GM21360 (cell line): ENCODE measurements around the gene FAM25G.
"Not testable (repeated sequence)": the region's sequence is repeated elsewhere in the genome, so short reads cannot be mapped to it uniquely, and the experiment has no call there.

Source experiments
- ATAC-seq: cut with Tn5 transposase; IDR thresholded peaks from one replicate; pipeline ENCODE4 v1.9.1; 2021; ENCODE audit warnings: mild to moderate bottlenecking, moderate library complexity; ENCODE audit not compliant: unreplicated experiment

Gene FAM25G

GRCh38 chr10:47491600-47491999 is at the start of gene FAM25G:
FAM25G (minus strand) TSS chr10:47491700; CDS start chr10:47491674, 26 bp downstream.
- ATAC-seq = not testable (repeated sequence)

DNA sequence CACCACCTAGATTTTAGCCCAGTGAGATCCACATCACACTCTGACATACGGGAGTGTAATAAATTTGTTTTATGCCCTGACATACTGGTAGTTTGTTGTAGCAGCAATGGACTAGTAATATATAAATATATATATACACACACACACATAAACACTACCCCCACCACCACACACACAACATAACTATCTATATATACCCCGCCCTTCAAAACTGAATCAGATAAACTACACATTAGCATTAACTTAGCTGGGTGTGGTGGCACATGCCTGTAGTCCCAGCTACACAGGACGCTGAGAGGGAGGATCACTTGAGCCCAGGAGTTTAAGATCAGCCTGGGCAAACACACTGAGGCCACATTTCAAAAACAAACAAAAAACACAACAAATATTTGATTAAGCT is 44.9 kb upstream of the FAM25G start:
- ATAC-seq = not testable (repeated sequence)

DNA sequence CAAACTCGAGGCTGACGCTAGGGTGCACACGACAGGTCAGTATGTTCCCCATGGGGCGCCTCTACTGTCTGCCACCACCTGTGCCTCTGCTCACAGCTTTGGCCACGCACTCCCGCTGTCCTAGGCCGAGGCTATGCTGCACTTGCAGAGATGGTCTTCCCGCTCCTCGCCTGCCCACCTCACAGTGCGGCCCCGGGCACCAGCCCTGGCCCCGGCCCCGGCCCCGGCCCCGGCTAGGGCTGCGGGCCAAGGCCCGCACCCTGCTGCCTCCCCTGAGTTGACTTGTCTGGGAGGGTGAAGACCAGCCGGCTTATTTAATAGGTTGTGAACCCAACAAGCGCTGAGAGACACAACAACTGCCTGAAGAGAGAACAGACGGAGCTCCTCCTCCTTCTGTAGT is 32.0 kb upstream of the FAM25G start, which contains the start of gene AGAP9:
Gene AGAP9 (minus strand): TSS at position 164 of the 400 bp plus-strand sequence. CDS start 112 bp downstream, at position 52.
- not testable (repeated sequence) for ATAC-seq

DNA sequence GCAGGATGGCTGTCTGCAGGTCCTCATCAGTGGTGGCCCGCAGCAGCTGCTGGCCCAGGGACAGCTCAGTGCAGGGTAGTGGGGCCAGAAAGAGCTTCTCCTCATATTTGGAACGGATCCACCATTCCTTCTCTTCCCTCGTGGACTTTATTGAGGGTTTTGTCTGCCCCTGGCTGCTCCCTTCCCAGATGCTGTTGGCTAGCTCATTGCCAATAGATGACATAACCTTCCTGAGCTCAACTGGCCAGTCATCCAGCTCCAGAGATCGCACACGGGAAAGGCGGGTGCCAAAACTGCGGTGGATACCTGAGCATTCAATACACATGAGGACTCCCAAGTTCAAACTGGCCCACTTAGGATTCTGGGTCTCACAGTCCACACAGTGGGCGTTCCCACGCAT is 10.8 kb upstream of the FAM25G start:
- ATAC-seq = not testable (repeated sequence)

DNA sequence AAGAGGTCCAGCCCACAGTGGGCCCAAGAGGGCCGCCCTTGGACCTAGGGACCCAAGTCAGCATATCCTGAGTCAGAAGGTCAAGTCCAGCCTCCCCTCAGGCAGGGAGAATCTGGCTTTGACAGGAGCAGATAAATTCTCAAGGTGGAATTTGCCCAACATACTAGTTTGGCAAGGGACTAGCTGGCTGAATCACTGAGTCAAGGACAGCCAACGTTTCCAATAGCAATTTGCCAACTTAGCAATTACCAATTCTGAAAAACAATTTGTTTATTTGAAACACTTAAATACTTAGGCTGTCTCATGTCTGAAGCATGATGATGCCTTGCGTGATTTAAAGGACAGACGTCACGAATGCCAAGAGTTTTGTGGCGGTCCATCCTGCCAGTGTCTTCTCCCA is 2.7 kb upstream of the FAM25G start:
- not testable (repeated sequence) for ATAC-seq

GRCh38 chr10:47489630-47490029 is 1.9 kb downstream of the FAM25G start:
- ATAC-seq = not testable (repeated sequence)

GRCh38 chr10:47485943-47486342 is 5.6 kb downstream of the FAM25G start:
- not testable (repeated sequence) for ATAC-seq

DNA sequence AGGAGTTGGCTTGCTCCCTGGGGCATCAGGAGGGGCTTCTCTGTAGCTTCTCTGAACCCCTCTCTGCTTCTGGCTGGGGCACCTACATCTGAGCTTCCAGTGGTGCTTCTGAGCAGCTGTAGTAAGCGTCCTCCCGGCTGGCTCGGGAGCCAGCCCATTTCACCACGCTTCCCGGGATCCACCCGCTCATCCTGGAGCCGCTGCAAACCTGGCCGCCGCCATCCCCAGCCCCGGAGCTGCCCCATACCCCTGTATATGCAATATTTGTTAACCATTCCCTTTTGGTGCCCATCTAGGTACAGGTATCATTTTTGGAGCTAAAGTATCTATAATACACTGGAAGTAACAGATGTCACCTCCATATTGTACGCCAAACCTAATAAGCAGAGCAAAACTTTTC is 6.7 kb downstream of the FAM25G start:
- ATAC-seq = not testable (repeated sequence)

GRCh38 chr10:47483923-47484322 is 7.6 kb downstream of the FAM25G start, which contains the start of gene ANXA8:
ANXA8 (minus strand) TSS chr10:47484115; CDS start chr10:47483933, 182 bp downstream.
- not testable (repeated sequence) for ATAC-seq

DNA sequence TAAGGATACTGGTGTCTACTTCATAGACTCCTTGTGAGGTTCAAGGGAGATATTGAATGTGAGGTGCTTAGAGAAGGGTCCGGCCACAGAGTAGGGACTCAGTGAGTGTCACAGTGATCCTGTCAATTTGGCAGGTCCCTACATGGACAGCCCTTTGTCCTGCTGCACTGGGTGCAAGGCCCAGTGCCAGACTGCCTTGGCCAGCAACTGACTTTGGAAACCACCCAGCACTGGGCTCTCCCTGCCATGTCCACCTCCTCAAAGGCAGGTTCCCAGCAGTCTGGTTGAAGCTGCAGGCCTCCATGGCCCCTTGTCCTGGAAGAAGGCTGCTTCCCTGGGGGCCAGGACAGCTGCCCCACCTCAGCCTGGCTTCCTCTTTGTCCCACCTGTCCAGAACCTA is 9.1 kb downstream of the FAM25G start:
- ATAC-seq = not testable (repeated sequence)

DNA sequence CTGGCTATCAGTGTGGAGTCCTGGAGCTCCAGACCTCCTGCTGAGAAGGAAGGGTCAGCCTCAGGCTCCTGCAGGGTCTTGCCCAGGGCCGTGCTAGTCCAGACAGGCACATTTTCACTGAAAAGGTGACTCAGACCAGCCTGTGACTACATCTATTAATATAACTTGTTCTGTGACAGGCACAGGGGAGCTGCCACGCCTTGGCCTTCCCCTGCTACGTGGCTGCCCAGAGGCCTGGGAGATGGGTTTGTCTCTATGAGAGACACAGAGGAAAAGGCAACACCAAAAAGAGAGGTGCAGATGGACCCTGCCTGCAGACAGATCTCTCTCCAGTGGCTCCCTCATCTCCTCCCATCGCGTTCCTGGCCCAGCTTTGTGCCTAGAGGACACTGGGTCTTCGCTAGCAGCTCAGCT is 9.7 kb downstream of the FAM25G start:
- not testable (repeated sequence) for ATAC-seq

DNA sequence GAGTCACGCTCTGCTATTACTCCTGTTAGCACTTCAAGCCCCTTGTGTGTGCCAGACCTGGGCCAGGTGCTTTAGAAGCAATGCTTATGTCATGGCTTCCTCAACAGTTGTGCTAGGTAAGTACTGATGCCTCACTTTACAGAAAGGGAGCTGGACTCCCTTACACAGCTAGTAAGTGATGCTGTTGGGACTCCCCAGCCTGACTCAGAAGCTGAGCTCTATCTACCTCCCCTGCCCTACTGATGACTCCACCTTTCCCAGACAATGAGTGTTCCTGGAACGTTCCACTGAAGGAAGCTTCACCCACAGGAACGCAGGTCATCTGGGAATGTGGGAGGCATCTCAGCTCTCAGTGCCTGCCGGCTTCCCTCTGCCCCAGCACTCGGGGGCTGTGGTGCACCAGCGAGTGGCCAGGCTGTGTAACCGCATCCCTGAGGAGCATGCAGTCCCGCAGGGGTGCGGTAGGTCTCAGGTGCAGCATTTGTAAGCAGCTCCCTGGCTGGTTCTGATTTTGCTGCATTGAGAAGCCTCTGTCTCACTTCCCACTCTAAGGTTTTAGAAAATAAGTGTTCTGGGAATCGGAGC is 10.2 kb downstream of the FAM25G start:
- ATAC-seq = not testable (repeated sequence)

- ATAC-seq = not testable (repeated sequence)
These were observed 11.4 kb downstream of the FAM25G start for GRCh38 chr10:47480133-47480532.

DNA sequence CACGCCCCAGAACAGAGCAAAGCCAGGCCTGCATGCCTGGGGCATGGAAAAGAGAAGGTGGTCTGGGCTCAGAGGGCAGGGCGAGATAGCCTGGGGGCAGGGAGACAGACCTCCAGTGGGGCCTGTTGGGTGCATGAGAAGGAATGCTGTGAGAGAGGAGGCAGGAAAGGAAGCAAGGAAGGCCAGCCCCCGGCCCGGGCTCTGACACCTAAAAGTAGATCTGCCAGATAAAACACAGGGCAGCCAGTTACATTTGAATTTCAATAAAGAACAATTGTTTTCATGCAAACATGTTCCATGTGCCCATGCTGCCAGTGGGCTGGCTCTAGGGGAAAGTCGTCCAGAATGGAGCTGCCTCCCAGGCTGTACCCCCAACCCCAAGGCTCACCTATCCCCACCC is 13.4 kb downstream of the FAM25G start:
- not testable (repeated sequence) for ATAC-seq

GRCh38 chr10:47477078-47477477 is 14.4 kb downstream of the FAM25G start:
- not testable (repeated sequence) for ATAC-seq

DNA sequence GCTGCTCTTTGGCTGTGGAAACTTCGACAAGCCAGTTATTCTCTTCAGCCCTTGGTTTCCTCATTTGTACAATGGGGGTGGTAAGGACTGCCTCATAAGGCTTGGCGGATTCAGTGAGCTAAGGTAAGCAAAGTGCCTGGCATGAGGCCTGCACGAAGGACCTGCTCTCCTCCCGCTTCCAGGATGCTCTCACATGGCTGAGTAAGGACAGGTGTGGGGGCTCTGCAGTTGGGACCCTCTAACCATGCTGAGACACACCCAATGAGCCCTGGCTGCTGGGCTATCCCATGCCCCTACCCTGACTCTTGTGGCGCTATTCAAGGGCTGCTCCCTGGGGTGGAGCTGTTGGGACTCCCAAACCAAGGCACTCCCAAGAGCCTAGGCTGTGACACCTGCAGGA is 16.4 kb downstream of the FAM25G start:
- ATAC-seq = not testable (repeated sequence)

GRCh38 chr10:47473516-47473915 is 18.0 kb downstream of the FAM25G start:
- not testable (repeated sequence) for ATAC-seq

DNA sequence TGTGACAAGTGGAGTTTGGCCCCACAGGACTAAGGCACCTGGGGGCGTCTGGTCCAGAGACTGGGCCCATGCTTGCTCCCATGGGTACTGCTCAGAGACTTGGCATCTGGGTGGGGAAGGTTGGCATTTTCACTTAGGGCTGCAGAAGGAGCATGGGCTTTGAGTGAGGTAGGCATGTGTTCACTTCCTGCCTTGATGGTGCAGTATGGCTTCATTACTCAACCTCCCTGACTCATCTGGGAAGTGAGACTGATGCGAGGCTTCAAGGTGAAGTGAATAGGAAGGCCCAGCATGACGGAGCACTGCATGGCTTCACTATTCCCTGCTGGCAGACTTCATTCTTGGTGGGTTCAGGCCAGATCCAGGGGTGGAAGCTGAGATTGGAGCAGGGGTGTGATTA is 18.9 kb downstream of the FAM25G start:
- ATAC-seq = peak; percentile 75

DNA sequence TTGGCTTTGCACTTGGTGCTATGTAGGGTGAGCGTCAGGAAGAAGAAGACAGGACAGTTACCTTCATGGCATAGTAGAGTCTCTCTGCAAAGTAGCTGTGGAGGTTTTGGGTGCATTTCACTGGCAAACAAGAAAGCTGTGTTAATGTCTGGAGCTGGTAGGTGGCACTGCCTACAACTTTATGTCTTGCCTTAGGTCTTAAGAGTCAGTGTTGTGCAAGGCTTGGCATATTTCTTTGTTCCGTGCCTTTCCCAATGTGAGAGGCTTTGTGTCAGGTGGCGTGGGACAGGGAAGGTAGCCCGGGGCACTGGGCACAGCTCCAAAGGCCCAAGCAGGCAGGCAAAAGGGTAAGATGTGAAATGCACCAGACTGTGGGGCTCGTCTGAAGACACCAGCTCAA is 19.4 kb downstream of the FAM25G start:
- not testable (repeated sequence) for ATAC-seq

DNA sequence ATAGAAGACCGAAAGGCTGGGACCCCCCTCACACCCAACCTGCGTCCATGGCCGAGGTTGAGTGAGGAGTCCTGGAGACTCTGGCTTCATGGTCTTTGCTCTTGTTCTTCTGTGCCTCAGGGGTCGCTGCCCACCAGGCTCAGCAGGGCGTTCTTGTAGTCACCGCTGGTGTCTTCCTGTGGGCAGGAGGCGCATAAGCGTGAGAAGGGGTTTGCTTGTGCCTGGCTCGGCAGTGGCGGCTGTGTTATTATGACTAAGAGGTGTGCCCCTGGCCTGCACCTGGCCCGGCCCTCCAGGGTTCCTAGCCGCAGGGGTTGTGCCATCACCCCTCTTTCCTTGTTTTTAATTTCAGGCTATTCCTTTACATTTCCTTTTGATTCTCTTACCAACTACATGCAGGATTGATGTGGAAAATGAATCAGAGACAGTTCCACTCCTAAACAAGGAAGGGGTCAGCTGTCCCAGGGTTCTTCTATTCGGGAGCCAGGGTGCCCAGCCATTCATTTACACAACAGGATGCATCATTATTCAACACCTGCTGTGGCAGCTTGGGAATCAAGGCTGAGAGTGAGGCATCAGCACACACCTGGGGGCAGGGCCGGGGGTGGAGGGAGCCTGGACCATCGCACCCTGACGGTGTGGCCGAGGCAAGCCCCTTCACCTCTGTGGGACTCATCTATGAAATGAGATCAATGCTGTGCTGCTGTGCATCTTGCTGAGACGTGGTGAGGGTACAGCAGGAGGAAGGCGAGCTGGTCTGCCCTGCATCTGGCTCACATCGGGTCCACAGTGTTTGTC is 22.6 kb downstream of the FAM25G start:
- ATAC-seq = not testable (repeated sequence)

DNA sequence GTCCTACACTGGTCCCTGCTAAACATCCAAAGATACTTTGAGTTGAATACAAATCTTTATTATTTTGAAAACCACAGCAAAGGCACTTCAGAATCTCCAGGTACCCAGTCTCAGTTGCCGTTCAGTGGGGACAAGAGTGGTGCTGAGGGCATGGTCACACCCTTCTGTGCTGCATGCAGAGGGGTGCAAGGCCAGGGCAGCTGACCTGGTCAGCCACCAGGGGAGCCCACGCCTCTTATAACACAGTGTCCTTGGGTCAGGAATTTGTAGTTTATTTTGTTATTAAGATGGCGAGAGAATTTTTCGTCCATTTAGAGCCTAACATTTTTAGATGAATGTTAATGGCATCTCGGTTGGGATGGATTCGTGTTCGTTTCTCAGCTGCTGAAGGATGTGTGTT is 23.5 kb downstream of the FAM25G start:
- not testable (repeated sequence) for ATAC-seq

GRCh38 chr10:47467458-47467857 is 24.0 kb downstream of the FAM25G start:
- not testable (repeated sequence) for ATAC-seq
